ENCODE measurements around the gene GRAP2.
"Not testable (repeated sequence)": the region's sequence is repeated elsewhere in the genome, so short reads cannot be mapped to it uniquely, and the experiment has no call there.

The GRAP2 gene

DNA sequence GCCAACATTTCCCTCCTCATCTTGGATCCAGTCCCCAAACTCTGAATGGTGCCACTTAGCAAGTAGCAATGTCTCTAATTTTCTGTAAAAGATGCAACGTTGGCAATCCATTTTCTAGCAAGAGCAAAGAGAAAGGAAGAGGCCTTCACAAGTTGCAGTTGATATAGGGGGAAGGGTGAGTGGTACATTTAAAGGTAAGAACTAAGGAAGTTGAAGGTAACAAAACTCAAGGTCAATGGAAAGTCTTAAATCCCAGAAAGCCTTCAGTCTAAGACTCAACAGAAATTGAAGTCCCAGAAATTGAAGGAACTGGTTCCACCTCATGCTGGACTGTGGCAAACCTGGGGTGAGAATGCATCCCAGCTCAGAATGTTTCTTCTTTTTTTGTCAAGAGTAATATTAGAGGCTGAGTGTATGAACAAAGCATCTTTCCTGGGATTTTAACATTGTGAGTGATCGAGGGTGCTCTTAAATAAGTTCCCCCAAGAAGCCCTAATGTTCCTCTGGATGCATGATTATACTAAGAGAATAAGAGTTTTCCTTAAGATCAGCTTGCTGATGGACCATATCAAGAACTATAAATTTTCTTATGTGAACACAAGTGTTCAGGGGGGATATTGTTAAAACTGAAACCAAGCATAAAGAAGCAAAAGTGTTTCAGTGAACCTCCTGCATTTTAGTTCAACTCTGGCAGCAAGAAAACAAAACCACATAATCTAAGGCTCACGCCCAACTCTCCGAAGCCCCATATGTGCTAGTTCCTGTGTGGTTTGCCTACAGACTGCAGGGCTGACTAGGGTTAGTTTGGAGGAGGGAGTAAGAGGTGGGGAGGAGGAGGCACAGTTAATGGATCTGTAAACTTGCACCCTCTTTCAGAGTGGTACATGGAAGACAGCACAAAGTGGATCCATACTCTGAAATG lies at the start of gene GRAP2:
Gene GRAP2 (plus strand): TSS at position 779 of the 922 bp plus-strand sequence. CDS start 46,023 bp downstream, outside the sequence.
- DNase-seq (ENCODE audit: low read depth) = peak; percentile 41

DNA sequence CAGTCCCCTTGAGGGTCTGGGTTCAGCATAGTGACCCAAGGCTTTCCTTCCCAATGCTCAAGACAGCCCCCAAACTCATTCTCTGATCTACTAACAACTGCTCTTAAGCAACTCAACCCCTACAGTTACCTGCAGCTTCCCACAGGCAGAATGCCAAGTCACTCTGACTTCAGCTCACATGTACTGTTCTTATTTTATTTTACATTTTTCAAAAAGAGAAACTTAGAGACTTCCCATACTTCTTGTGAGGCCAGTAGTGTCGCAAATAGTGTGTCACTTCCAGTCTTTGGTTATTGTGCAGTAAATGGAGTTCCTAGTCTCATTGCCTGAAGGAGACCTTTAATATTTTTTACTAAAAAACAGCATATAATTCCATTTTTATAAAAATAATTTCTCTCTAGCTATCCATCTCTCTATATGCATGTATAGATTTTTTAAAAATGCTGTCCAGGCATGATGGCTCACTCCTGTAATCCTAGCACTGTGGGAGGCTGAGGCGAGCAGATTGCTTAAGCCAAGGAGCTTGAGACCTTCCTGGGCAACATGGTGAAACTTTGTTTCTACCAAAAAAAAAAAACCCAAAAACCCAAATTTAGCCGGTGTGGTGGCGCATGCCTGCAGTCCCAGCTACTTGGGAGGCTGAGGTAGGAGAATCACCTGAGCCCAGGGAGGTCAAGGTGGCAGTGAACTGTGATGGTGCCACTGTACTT lies 49.1 kb upstream of the GRAP2 start:
- DNase-seq (ENCODE audit: low read depth) = no peak

DNA sequence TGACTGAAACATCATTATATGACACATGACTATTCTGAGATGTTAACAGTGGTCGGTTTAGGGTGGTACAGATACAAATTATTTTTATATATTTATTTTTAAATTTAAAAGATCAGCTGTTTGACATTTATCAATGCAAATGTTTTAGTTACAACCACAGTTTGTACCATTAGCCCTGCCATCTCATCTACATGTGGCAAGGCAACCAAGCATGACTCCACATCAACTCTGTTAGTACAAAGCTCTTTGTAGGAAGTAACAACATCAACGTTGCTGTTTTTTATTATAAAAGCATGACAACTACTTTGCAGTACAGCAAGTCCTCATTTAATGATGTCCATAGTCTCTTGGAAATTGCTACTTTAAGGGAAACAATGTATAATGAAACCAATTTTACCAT lies 48.1 kb upstream of the GRAP2 start:
- DNase-seq (ENCODE audit: low read depth) = no peak

DNA sequence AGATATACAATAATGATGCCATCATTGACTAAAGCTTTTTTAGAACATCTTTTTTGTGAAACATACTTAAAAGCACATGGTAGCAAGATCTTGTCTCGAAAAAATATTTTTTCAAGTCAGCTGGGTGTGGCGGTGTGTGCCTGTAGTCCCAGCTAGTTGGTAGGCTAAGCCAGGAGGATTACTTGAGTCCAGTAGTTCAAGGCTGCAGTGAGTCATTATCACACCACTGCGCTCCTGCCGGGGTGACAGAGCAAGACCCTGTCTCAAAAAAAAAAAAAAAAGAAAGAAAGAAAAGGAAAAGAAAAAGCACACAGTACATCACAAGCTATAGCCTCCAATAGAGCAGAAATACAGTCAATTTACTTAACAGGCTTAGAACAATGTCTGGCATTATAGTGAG lies 44.3 kb upstream of the GRAP2 start:
- DNase-seq (ENCODE audit: low read depth) = no peak

DNA sequence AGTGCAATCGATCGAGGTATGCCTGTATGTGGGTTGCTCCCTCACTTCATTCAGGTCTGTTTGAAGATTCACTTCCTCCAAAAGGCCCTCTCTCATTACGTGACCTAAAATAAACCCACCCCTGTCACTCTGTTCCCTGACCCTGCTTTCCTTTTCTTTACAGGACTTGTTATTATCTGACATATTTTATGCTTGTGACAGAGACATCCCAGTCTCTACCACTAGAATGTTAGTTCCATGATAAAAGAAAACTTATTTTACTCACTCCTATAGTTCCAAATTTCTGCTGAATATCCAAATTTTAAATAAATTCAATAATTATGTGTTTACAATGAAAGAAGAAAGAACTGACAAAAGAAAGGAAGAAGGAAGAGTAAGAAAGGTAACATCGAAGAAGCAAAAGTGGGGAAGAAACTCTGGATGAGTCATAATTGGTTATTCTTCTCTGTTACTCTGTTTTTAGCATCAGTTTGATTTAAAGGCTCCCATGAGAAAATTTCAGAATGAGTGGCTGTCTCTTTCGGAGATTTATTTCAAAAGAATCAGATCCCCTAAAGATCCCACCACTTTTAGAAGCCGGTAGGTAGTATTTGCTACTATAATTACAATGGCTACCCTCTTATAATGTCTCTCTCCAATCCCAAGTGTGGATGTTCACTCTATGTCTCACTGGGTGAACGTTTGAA lies 40.8 kb upstream of the GRAP2 start:
- no peak for DNase-seq (ENCODE audit: low read depth)

DNA sequence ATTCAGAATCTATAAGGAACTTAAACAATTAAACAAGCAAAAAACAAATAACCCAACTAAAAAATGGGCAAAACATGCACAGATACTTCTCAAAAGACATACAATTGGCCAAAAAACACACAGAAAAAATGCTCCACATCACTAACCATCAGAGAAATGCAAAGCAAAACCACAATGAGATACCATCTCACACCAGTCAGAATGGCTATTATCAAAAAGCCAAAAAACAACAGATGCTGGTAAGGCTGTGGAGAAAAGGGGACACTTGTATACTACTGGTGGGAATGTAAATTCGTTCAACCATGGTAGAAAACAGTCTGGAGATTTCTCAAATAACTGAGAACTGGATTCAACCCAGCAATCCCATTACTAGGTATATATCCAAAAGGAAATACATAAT lies 32.1 kb upstream of the GRAP2 start:
- DNase-seq (ENCODE audit: low read depth) = no peak

DNA sequence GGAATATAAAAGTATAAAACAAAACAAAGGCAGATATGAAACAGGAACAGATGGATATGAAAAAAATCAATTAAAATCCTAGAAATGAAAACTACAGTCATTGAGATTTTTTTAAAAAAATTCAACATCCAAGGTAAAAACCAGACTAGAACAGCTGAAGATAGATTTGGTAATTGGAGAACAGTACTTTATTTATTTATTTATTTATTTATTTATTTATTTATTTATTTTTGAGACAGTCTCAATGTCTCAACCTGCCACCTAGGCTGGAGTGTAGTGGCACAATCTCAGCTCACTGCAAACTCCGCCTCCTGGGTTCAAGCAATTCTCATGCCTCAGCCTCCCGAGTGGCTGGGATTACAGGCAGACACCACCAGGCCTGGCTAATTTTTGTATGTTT lies 31.1 kb upstream of the GRAP2 start:
- DNase-seq (ENCODE audit: low read depth) = not testable (repeated sequence)

DNA sequence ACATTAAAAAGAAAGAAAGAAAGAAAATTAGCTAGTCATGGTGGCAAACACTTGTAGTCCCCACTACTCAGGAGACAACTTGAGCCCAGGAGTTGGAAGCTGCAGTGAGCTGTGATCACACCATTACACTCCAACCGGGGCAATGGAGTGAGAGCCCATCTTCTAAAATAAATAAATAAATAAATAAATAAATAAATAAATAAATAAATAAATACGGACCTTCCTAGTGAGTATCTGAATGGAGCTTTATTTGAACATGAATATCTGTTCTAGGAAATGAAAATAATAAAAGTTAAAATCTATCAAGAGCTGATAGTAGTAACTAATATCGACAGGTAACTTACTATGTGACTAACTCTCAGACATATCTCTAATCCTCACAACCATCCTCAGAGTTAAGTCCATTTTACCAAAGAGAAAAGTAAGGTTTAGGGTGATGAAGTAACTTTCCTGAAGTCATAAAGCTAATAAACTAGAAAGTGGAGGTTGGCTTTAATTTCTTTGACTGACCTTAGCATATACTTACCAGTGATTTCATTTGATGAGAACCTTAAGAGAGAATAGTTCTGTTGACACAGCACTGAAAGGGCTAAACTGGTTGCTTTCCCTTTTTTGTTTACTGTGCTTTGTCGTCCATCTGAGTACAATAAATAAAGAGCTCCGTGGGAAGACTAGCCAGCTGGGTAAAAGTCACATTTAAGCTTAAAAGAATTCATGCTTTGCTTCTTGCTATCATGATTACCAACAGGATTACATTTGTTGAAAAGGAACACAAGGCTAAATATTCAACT lies 29.7 kb upstream of the GRAP2 start:
- no peak for DNase-seq (ENCODE audit: low read depth)

DNA sequence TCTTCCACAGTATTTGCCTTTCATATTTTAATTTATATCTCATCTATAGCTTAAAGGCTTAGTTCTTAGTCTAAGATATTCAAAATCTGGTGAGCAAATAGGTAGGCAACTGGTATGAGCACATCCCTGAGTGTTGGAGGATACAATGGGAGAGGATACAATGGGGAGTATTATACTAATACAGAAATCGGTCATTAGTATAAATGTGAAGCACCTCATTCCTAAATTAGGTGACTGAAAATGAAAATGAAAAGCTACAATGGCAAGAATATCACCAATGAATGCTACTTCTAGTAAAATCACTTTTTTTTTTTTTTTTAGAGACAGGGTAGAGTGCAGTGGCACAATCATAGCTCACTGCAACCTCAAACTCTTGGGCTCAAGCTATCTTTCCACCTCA lies 28.3 kb upstream of the GRAP2 start:
- DNase-seq (ENCODE audit: low read depth) = no peak

DNA sequence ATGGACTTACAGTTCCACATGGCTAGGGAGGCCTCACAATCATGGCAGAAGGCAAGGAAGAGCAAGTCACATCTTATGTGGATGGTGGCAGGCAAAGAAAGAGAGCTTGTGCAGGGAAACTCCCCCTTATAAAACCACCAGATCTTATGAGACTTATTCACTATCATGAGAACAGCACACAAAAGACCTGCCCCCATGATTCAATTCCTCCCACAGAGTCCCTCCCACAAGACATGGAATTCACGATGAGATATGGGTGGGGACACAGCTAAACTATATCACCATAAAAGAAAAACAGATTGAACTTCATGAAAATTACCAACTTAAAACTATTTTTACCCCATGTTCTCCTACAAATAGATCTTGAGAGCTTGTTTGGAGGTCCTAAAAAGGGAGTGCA lies 26.9 kb upstream of the GRAP2 start:
- DNase-seq (ENCODE audit: low read depth) = no peak

DNA sequence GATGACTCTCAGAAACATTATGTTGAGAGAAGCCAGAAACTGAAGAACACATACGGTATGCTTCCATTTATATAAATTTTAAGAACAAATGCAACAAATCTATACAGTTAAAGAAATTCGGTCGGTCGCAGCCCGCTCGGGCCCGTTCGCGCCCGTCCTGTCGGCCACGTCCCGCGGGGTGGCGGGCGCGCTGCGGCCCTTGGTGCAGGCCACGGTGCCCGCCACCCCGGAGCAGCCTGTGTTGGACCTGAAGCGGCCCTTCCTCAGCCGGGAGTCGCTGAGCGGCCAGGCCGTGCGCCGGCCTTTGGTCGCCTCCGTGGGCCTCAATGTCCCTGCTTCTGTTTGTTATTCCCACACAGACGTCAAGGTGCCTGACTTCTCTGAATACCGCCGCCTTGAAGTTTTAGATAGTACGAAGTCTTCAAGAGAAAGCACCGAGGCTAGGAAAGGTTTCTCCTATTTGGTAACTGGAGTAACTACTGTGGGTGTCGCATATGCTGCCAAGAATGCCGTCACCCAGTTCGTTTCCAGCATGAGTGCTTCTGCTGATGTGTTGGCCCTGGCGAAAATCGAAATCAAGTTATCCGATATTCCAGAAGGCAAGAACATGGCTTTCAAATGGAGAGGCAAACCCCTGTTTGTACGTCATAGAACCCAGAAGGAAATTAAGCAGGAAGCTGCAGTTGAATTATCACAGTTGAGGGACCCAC lies 25.6 kb upstream of the GRAP2 start:
- not testable (repeated sequence) for DNase-seq (ENCODE audit: low read depth)

DNA sequence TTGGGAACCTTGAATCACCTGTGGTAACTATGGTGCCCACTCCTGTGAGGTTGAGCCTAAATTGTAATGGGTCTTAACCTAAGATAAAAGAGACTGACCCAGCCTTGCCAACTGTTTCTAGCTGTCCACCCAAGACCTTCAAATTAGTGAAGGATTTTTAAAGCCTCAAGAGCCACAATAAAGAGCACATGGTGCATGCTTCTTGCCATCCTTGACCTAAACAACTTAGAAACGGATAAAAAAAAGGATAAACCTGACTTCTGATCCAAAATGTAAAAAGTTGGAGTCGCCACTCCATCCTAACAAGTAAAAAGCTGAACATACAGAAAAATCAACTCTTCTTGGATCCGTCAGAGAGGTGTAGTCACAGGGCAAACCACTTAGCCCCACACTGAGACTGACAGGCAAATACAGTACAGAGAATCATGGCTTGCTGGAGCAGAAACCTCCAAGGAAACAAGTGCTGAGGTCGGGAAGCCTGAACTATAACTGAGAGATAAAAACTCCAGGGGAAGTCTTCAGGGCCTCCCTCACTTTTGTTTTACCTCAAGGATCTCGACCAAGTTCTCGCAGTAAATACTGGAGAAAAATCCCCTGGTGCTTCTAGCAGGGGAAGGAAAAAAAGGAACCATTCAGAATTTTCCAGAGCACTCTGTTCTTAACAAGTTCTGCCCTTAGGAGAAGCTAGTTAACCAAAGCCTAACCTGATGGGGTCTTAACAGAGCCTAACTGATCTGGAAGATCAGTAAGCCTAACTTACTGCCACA lies 23.6 kb upstream of the GRAP2 start:
- no peak for DNase-seq (ENCODE audit: low read depth)

DNA sequence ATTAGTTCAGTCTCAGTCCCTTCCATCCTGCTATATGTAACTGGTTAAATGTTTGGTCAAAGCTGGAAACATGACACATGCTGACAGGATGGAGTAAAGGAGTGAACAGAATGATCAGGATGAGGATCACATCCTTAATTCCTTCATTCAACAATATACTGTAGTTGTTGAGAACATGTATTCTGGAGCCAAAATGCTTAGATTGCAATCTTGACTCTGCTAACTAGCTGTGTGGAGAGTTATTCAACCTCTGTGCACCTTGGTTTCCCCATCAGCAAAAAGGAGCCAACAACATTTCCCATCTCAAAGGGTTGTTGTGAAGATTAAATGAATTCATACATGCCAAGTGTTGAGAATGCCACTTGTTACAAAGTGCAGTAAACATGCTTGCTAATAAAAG lies 20.2 kb upstream of the GRAP2 start:
- DNase-seq (ENCODE audit: low read depth) = no peak

DNA sequence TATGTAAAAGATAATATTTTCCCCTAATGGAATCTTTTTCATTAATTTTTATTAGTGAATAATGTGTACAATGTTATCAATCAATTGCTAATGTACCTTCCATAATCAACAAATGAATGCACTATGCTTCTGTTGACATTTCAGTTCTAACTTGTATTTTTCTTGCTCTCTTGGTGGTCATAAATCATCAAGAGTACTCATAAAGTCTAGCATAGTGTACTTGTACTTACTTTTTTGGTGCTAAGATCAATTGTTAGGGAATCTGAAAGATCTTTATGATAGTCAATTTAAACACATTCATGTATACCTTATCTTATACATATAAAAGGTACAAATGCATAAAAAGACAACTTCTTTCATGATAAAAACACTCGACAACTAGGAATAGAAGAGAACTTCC lies 17.8 kb upstream of the GRAP2 start:
- DNase-seq (ENCODE audit: low read depth) = no peak

DNA sequence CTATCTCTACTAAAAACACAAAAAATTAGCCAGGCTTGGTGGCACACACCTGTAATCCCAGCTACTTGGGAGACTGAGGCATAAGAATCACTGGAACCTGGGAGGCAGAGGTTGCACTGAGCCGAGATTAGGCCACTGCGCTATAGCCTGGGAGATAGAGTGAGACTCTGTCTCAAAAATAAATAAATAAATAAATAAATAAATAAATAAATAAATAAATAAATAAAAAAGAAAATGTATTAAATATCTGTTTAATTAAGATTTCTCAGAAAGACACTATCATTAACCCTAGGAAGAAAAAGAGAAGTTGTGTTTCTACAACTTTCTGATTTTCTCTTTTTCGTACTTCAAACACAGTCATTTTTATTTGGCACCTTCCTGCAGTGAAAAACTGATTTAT lies 11.0 kb upstream of the GRAP2 start:
- not testable (repeated sequence) for DNase-seq (ENCODE audit: low read depth)

DNA sequence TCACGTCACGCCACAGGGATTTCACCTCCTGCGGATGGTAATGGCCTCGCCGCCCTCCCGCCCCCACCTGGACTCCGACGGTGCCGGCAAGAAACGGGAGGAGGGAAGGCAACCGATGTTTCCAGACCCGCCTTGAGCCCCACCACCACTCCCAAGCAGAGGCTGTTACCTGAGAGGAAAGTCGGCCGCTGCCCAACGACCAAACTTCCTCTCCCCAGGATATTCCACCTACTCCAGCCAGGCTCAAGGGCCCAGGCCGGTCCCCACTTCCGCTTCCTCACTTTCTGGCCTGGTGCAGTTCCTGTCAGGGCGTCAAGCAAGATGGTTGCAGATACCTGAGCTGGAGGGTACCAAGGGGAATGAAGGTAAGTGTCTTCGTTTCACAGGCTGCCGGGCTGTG lies 7.4 kb upstream of the GRAP2 start, which contains the start of gene ENTHD1:
Gene ENTHD1 (minus strand): TSS at position 235 of the 400 bp plus-strand sequence. CDS start 6,012 bp downstream, outside the sequence.
- no peak for DNase-seq (ENCODE audit: low read depth)

DNA sequence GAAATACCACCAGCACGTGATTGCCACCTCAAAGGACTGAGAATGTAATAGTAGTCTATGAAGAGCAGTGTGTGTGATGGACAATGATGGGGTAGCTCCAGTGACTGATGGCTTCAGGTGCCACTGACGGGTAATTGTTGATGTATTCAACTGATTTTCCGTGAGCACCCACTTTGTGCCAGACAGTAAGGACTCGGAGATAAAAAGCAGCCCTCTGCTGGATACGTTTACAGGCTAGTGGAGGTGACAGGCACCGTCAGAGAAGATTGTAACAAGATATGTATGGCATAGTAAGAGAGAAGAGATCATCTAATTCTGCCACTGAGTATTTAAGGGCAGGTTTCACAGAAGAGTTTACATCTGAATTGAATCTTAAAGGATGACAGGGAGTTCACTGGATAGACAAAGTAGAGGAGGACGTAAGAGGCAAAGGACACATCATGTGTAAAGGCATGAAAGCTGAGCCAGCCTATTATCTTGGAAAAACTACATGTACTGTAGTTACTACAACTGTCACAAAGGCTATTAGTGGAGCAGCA lies 6.3 kb upstream of the GRAP2 start:
- no peak for DNase-seq (ENCODE audit: low read depth)

DNA sequence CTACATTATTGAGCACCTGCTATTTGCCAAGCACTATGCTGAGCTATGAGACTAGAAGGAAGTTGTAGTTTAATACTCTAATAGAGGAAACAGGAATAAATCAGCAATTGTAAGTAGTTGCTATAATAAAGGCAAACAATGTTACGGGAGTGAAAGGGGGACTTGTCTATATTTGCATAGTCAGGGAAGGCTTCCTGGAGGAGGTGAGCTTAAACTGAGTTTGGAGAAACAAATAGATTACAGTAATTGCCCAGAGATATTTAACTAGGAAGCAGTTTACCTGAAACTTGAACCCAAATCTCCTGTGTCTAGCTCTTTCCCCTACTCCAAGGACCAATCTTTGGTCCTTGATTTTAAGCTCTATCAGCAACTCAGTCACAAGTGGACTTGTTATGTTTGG lies 5.2 kb upstream of the GRAP2 start:
- no peak for DNase-seq (ENCODE audit: low read depth)

DNA sequence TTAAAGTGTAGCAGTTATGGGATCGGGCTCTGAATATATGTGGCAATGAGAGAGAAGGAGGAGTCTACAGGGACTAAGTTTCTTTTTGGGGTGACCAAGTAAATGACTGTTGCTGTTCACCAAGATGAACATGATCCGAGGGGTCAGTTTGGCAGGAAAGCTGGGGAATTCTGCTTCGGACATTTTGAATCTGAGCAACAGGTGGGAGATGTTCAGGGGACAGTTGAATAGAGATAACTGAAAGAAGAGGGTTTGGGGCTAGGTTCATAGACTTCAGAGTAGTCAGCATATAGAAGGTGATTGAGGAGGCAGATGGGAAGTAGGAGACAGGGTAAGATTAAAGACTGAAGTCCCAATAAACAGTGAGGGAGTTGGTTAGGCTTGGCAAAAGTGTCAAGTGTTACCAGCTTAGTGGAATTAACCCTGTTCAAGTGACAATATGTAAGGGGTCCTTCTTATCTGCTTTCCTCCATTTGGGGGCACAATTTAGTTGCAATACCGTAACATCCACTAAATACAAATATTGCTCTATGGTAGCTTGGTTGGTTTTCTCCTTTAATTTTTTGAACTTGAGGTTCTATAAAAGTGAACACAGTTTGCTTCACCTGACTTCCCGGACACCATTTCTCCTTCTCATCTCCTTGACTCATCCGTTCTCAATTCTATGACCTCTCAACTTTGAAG lies 4.4 kb upstream of the GRAP2 start:
- DNase-seq (ENCODE audit: low read depth) = no peak
